LNCaP clone FGC (cell line): Measurements from ENCODE around the gene ADAMTS2.

Experiments used
- DNase-seq: peaks from one replicate; pipeline ENCODE4 v3.0.0-alpha.2; 2011; ENCODE audit warnings: low read depth
- H3K4me3 ChIP-seq: 2 replicates; pipeline ENCODE4 v1.5.1; 2011; ENCODE audit warnings: mild to moderate bottlenecking, low read depth, low read length, control low read depth
- TF ChIP-seq, protein P1 (sequence below): IDR thresholded peaks from 2 replicates; pipeline ENCODE4 v1.5.1; 2012; ENCODE audit warnings: mild to moderate bottlenecking; ENCODE audit not compliant: control insufficient read depth, insufficient read depth; ENCODE audit errors: extremely low read depth

The ADAMTS2 gene

DNA sequence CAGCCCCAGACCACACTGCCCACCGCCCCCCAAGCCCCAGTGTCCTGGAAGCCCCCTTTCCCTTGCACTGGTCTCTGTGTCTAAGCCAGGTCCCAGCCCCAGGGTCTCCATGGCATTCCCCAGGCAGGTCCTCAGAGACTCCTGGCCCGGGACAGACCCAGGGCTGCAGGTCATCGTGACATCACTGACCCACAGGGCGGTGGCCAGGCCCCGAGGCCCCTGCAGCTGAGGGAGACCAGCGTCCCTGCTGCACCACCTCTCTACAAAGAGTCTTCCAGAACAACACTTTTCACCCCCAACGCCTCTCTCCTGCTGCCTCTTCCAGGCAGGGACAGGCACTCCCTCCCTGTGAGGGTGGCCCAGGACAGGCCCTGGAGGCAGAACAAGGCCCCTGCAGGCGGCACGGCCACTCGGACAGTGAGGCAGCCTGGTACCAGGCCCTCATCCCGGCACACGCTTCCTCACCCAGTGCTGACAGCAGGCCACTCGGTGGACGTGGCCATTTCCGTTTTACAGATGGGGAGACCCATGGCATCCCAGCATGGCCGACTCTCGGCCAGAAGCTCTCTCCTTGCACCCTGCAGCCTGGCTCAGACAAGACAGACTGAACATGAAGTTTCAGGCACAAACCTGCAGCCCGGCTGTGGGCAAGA is 136.4 kb downstream of the ADAMTS2 start:
- H3K4me3 ChIP-seq: no peak overlapping the region
- DNase-seq: no peak
- TF ChIP-seq, protein P1, sequence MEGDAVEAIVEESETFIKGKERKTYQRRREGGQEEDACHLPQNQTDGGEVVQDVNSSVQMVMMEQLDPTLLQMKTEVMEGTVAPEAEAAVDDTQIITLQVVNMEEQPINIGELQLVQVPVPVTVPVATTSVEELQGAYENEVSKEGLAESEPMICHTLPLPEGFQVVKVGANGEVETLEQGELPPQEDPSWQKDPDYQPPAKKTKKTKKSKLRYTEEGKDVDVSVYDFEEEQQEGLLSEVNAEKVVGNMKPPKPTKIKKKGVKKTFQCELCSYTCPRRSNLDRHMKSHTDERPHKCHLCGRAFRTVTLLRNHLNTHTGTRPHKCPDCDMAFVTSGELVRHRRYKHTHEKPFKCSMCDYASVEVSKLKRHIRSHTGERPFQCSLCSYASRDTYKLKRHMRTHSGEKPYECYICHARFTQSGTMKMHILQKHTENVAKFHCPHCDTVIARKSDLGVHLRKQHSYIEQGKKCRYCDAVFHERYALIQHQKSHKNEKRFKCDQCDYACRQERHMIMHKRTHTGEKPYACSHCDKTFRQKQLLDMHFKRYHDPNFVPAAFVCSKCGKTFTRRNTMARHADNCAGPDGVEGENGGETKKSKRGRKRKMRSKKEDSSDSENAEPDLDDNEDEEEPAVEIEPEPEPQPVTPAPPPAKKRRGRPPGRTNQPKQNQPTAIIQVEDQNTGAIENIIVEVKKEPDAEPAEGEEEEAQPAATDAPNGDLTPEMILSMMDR: no peak

DNA sequence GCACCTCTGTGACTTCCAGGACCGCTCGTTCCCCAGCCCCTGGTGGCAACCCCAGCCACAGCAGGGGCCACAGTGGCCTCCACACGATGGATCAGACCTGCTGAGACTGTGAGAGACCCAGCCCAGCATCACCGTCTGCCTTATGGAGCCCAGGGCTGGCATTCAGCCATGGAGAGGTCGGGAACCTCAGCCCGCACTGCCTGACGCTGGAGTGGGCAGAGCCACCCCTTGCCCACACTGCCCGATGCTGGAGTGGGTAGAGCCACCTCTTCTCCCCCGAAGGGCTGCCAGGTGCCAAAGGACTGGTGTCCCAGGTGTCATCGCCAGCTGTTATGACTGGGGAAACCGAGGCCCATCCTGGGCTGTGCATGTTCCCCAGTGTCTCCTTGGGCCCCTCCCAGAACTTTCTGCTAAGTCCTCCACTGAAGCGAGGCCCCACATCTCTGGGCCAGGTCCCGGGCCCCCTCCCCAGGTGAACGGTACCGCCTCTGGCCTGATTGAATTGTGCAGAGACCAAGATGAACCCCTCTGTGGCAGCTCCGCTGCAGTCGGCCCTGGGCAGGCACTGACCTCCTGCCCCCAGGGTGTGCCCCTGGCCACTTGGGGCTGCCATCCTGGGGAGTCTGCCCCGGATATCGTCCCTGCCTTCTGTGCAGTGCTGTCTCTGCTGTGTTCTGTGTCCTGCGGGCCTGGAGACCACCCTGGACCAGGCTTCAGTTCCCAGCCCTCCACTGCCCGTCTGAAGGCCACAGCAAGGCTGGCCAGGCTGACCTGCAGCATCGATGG is 137.1 kb downstream of the ADAMTS2 start:
- TF ChIP-seq, protein P1: no peak
- no peak for DNase-seq
- no peak overlapping the region for H3K4me3 ChIP-seq

DNA sequence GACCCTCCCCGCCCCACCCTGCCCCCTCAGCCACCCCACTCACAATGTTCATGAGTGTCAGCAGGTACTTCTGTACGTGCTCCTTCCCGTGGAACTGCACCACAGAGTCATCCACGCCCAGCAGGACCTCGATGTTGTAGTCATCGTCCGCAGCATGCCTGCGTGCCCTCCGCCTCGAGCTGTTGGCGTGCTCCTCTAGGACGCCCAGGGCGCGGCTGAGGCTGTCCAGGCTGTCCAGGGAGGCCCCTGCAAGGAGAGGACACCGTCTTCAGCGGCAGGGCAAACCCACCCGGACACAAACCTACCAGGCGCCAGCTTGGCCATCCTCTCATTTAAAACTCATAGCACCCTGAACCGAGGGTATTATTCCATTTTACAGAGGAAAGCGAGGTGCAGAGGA is 137.8 kb downstream of the ADAMTS2 start:
- TF ChIP-seq, protein P1: no peak
- no peak for DNase-seq
- no peak overlapping the region for H3K4me3 ChIP-seq

DNA sequence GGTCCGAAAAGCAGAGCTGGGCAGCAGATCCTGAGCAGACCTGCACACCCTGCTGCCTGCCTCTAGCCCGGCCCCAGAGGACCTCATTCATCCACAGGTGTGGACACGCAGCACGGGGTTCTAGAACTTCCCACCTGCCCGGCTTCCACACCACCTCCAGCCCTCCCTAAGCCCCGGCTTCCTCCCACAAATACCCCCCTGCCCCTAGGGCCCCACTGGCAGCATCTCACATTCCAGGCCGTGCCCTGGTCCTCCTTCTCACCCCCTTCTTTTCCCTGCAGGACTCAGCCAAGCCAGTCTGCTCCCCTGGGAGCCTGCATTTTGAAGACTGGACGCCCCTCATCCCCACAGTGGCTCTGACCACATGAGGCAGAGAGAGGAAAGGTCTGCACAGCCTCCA is 138.9 kb downstream of the ADAMTS2 start:
- no peak overlapping the region for H3K4me3 ChIP-seq
- DNase-seq: no peak
- TF ChIP-seq, protein P1: no peak

DNA sequence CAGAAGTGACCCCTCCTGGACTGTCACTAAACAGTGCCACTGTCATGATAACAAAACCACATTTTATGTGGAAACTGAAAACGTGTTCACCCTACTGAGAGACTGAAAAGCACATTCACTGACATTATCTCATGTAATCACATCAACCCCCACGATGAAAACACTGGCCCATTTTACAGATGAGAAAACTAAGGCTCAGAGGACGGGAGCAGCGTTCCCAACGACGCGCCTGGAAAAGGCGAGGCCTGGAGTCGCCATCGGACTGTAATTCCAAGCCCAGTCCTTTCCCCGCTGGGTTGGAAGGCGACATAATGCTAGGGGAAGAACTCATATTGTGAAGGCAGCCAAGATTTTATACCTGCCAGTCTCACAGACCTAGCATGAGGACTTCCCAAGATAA is 140.0 kb downstream of the ADAMTS2 start:
- TF ChIP-seq, protein P1: no peak
- DNase-seq: no peak

DNA sequence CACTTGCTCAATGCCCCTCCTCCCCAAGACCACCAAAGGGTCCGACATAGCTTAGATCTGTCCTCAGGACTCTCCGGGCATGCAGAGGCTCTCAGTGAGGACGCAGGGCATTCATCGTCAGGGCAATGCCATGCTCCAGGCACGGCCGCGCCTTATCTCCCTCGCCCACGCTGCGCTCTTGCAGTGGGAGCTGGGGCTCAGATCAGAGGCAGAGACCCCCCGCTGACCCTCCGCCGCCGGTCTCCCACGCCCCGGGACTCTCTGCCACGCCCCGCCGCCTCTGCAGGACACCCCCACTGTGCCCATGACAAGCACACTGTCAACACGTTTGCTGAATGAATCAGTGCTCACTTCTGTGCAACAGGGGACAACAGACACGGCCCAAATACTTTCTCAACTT is 140.7 kb downstream of the ADAMTS2 start:
- H3K4me3 ChIP-seq: no peak overlapping the region
- TF ChIP-seq, protein P1: no peak
- DNase-seq: no peak

More for the DNA sequence above, 140.0 kb downstream of the ADAMTS2 start:
- no peak overlapping the region for H3K4me3 ChIP-seq
